Transverse colon (tissue), 4 donors: ENCODE data around the gene PRKCZ.

Experiments used
- EP300 ChIP-seq: sonication (generic); formaldehyde crosslinking; IDR thresholded peaks from one replicate; pipeline ENCODE4 v1.6.1; 2017; ENCODE audit warnings: antibody characterized with exemption, low read depth
- POLR2A ChIP-seq: fragments of 450-650 bp; IDR thresholded peaks from one replicate; pipeline ENCODE4 v1.6.1; 2016; ENCODE audit warnings: antibody characterized with exemption, mild to moderate bottlenecking, moderate library complexity
- POLR2AphosphoS5 ChIP-seq, 3 donors: sonication (generic); formaldehyde crosslinking; IDR thresholded peaks; one replicate each; pipeline ENCODE4 v1.6.1; 2016; ENCODE audit warnings: antibody characterized with exemption in 3 of 3
- TF ChIP-seq, protein P1 (sequence below), 5 experiments: fragments of 200-600 bp in 3 of 5; fragments of 450-650 bp in 2 of 5; sonication (generic) in 3 of 5; IDR thresholded peaks; 1 replicate in 2 of 5; 2 replicates in 3 of 5; pipeline ENCODE4 v1.5.1; 2016 to 2017; ENCODE audit warnings: antibody characterized with exemption in 5 of 5, inconsistent platforms in 3 of 5, mild to moderate bottlenecking in 2 of 5, moderate library complexity in 1 of 5

DNA sequence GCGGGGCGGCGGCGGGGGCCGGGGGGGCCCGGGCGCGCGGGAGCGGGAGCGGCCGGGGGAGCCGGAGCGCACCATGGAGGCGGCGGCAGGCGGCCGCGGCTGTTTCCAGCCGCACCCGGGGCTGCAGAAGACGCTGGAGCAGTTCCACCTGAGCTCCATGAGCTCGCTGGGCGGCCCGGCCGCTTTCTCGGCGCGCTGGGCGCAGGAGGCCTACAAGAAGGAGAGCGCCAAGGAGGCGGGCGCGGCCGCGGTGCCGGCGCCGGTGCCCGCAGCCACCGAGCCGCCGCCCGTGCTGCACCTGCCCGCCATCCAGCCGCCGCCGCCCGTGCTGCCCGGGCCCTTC is 178.5 kb downstream of the PRKCZ start:
- TF ChIP-seq, protein P1, sequence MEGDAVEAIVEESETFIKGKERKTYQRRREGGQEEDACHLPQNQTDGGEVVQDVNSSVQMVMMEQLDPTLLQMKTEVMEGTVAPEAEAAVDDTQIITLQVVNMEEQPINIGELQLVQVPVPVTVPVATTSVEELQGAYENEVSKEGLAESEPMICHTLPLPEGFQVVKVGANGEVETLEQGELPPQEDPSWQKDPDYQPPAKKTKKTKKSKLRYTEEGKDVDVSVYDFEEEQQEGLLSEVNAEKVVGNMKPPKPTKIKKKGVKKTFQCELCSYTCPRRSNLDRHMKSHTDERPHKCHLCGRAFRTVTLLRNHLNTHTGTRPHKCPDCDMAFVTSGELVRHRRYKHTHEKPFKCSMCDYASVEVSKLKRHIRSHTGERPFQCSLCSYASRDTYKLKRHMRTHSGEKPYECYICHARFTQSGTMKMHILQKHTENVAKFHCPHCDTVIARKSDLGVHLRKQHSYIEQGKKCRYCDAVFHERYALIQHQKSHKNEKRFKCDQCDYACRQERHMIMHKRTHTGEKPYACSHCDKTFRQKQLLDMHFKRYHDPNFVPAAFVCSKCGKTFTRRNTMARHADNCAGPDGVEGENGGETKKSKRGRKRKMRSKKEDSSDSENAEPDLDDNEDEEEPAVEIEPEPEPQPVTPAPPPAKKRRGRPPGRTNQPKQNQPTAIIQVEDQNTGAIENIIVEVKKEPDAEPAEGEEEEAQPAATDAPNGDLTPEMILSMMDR (IDR thresholded peaks at IDR 0.05) = no peak
- TF ChIP-seq POLR2A = no peak
- TF ChIP-seq POLR2AphosphoS5 (IDR thresholded peaks at IDR 0.05) = no peak
- TF ChIP-seq EP300 = no peak
